ENCODE data around the gene G2E3. TPM values are rescaled to one million over a fixed set of nuclear protein-coding genes. Genes with fewer than 3 reads are reported as not detected.

The G2E3 gene
- total RNA-seq, 1 donor from 2014 or later, result 135 TPM

DNA sequence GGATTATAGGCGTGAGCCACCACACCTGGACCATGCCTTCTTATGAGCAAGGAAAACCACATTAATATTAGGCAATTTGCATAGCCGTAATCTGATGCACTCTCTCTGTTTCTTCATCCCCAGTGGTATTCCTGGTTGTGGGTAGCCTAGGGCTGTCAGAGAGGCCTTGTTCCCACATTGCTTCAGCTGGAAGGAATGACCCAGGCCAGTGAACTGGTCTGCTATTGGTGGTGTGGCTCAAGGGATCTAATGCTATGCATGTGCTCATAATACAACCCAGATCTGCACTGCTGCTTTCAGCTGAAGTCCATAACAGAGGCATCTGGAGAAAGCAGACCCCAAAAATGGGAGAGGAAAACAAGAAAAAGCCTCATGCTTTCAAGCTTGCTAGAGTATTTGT, 33.1 kb upstream of the G2E3 start:
- Histone ChIP-seq H3K4me2 (no peak overlapping the region), H3K36me3 (no peaks in the 10 kb centered on the region), H3K4me3 (no peak overlapping the region), H3K27ac (no peak overlapping the region), H4K20me1 (ENCODE audit: low read depth) (no peaks in the 10 kb centered on the region), H3K79me2 (ENCODE audit: low read depth) (no peaks in the 10 kb centered on the region), H3K4me1 (peaks cover 7% of the 10 kb centered on the region), H3K27me3 (no peaks in the 10 kb centered on the region), H3F3A (ENCODE audit: low read depth) (no peaks in the 10 kb centered on the region), H3K9ac (no peak overlapping the region), H3K9me3 (ENCODE audit: low read depth) (no peaks in the 10 kb centered on the region), H2AFZ (replicated peaks) (no peak overlapping the region)
- DNase-seq (ENCODE audit: low spot score), result no peak
- Mint-ChIP-seq H3K27ac (no peak overlapping the region), H3K4me3 (no peak overlapping the region), H3K36me3 (no peaks in the 10 kb centered on the region), H3K9me3 (no peaks in the 10 kb centered on the region), H3K27me3 (ENCODE audit: insufficient read depth, low read depth) (no peaks in the 10 kb centered on the region), H3K4me1 (peaks cover 8% of the 10 kb centered on the region)
- no peak for TF ChIP-seq CTCF (IDR thresholded peaks at IDR 0.05)
- TF ChIP-seq EZH2 (IDR thresholded peaks at IDR 0.05), result no peak
- TF ChIP-seq EZH2phosphoT487 (IDR thresholded peaks at IDR 0.05), result no peak

DNA sequence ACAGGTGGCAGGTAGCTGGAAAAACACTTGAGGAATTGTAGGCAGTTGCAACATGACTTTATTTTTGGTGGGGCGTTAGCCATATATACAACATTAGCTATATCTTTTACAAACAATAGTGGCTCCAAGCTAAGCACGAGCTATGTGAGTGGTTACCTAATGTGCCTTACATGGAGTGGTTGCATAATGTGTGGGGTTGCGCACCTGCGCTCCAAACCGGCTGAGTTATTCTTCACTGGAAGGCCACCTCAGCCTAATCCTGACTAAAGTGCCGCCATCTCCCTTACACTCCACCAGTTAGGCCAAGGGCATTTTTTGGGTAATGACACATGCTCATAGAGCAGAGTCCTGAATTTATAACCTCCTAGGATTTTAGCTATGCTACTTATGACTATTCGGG, 31.8 kb upstream of the G2E3 start:
- Histone ChIP-seq H3K27me3 (no peaks in the 10 kb centered on the region), H3K4me2 (no peak overlapping the region), H3K9ac (no peak overlapping the region), H4K20me1 (ENCODE audit: low read depth) (no peaks in the 10 kb centered on the region), H3K9me3 (ENCODE audit: low read depth) (no peaks in the 10 kb centered on the region), H3K4me3 (no peak overlapping the region), H3K27ac (no peak overlapping the region), H2AFZ (replicated peaks) (no peak overlapping the region), H3F3A (ENCODE audit: low read depth) (no peaks in the 10 kb centered on the region), H3K79me2 (ENCODE audit: low read depth) (no peaks in the 10 kb centered on the region), H3K4me1 (no peaks in the 10 kb centered on the region), H3K36me3 (no peaks in the 10 kb centered on the region)
- DNase-seq (ENCODE audit: low spot score), result no peak
- no peaks in the 10 kb centered on the region for H3K9me3 Mint-ChIP-seq
- no peaks in the 10 kb centered on the region for H3K36me3 Mint-ChIP-seq
- no peak overlapping the region for H3K4me3 Mint-ChIP-seq
- TF ChIP-seq CTCF (IDR thresholded peaks at IDR 0.05) (no peak), EZH2 (IDR thresholded peaks at IDR 0.05) (no peak), EZH2phosphoT487 (IDR thresholded peaks at IDR 0.05) (no peak)
- H3K27me3 Mint-ChIP-seq (ENCODE audit: insufficient read depth, low read depth), result no peaks in the 10 kb centered on the region
- H3K4me1 Mint-ChIP-seq, result peaks cover 4% of the 10 kb centered on the region
- no peak overlapping the region for H3K27ac Mint-ChIP-seq

DNA sequence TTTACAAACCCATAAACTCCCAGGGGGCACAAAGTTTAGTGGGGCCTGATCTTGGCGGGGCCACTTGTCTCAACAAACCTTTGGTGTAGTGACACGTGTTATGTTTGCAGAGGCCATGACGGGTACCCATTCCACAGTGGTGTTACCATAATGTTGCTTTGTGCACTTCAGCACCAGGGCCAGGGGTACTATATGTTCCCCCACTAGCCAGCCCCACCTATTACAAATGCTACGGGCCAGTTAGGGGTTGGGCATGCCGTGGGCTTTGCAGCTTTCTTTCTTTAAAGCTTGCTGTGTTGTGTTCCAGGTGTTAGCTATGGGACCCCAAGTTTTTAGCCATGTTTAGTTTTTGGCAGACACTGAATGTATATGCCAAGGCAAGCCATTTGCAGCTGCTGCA, 30.8 kb upstream of the G2E3 start:
- Histone ChIP-seq H3K4me2 (no peak overlapping the region), H4K20me1 (ENCODE audit: low read depth) (no peaks in the 10 kb centered on the region), H3F3A (ENCODE audit: low read depth) (no peaks in the 10 kb centered on the region), H3K27me3 (no peaks in the 10 kb centered on the region), H3K36me3 (no peaks in the 10 kb centered on the region), H3K9me3 (ENCODE audit: low read depth) (no peaks in the 10 kb centered on the region), H3K9ac (no peak overlapping the region), H3K79me2 (ENCODE audit: low read depth) (no peaks in the 10 kb centered on the region), H3K27ac (no peak overlapping the region), H3K4me1 (no peaks in the 10 kb centered on the region), H2AFZ (replicated peaks) (no peak overlapping the region), H3K4me3 (no peak overlapping the region)
- Mint-ChIP-seq H3K4me3 (no peak overlapping the region), H3K9me3 (no peaks in the 10 kb centered on the region), H3K27ac (no peak overlapping the region), H3K4me1 (peaks cover 4% of the 10 kb centered on the region), H3K27me3 (ENCODE audit: insufficient read depth, low read depth) (no peaks in the 10 kb centered on the region), H3K36me3 (no peaks in the 10 kb centered on the region)
- DNase-seq (ENCODE audit: low spot score), result no peak
- TF ChIP-seq EZH2phosphoT487 (IDR thresholded peaks at IDR 0.05), result no peak
- TF ChIP-seq CTCF (IDR thresholded peaks at IDR 0.05), result no peak
- TF ChIP-seq EZH2 (IDR thresholded peaks at IDR 0.05), result no peak

All from neural progenitor cell (in vitro differentiated cells).